HCEC 1CT (cell line): Measurements from ENCODE around the gene LTC4S.
A peak's percentile ranks its signal among the peaks of the same experiment; 100 is the strongest.

Source experiments
- DNase-seq: peaks from one replicate; pipeline ENCODE4 v3.0.0-alpha.2; 2017

The LTC4S gene

DNA sequence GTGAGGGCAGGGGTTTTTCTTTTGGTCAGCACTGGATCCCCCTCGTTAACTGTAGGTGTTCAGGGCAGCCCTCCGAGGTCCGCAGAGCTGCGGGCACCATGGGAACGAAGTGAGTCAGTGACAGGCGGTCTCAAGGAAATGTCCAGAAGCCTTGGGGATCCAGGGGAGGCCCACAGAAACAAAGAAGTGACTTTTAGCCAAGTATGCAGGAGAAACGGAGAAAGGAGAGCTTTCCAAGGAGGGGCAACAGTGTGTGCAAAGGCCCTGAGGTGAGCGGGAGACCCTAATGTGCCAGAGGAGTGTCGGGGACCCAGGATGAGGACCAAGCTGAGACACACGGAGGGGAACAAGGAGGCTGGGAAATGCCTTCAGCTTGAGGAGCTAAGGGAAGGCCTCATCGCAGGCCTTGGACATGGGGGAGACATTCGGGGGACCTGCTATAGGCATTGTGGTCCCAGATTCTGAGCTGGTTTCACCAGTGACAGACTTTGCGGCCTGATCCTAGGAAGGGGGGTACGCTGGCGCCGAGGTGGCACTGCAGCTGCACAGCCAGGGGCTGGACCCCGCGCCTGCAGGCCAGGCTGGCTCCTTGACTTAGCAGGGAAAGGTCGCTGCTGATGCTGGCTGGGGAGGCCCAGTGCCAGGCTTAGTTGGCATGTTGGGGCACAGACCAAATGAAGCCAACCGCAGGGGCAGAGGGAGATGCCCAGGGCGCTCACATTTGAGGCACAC lies 3.3 kb downstream of the LTC4S start:
- DNase-seq: no peak

DNA sequence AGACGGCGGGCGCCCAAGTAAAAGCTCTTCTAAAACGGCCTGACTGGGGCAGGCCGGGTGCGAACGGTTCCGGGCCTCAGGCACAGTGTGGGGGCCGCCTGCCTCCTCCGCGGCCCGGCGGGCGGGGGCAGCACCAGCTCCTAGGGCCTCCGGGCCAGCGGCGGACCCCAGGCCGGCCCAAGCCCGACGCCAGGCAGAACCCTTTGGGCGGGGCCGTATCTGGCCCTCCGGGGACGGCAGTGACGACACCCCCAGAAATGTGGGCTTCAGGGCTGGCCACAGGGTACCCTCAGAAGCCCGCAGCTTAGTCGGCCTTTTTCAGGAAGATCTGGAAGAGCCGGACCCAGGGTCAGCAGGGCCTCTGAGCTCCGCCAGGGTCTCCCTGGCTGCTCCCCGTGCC lies 4.0 kb downstream of the LTC4S start:
- DNase-seq: no peak

DNA sequence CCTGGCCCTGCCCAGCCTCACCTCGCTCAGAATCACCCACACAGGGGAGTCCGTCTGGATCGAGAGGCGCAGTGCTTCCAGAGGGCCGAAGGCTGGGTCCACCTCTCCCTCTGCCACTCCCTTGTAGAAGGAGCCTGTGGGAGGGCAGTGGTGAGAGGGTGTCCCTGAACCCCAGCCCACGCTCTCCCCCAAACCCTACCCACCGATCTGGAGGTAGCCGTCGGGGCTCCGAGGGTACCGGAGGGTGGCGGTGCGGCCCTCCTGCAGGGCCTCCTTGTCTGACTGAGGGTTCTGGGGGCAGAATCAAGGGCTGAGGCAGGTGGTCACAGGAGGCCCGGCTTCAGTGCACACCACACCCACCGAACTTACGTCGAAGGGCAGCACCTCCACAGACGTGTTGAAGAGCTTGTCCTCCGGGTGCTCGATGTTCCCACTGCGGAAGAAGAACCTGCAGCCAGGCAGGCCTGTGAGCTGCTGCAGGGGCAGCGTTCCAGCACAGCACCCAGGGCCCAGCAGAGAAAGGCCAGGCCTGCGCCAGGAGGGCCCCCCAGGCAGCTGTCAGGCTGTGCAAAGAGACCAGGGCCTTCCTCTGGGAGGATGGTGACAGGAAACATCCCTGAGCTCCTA lies 4.5 kb downstream of the LTC4S start:
- DNase-seq: no peak

DNA sequence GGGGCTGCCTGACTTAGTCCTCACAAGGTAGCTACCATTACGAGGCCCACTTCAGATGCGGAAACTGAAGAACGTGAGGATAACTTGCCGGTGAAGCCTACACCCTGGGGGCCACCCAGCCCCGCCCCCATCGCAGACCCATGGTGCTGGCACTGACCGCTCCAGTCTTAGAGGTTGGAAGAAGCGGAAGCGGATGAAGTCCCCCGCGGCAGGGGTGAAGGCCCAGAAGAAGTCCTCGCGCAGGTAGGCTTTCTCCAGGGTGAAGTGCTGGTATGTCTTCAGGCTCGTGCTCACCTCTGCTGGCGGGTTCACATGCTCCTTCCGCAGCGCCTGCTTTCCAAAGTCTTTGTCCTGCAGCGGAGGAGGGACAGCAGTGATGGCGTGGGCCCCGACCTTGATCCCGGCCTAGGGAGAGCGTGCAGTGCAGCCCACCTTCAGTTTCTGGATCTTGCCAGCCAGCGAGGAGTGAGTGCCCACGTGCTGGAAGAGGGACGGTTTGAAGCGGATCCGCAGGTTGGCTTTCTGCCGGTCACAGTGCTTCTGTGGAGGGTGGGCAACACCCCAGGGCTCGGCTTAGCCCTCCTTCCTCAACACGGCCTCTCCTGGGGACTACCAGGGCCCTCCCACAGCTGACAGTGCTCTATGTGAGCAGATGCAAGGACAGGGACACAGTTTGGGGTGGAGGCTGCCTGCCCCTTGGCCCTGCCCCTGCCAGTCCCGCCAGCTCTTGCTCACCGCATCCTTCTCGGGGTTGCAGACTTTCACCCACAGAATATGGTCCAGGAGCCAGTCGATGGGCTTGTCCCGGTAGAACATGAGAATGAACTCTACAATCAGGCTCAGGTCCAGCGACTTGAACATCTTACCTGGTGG lies 5.2 kb downstream of the LTC4S start:
- DNase-seq: no peak

DNA sequence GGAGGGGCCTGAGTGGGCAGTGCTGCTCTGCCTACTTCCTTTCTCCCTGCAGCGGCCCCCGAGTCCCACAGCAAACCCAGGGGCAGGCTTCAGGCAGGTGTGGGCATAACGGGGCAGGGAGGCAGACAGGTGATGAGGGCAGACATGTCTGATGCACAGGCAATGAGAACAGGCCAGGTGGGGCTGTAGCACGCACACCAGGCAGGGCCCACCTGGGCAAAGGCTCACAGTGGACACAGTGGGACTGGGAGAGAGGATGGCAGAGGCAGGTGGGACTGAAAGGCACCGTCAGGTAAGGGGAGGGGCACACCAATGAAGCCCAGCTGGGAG lies 5.8 kb downstream of the LTC4S start:
- no peak for DNase-seq

DNA sequence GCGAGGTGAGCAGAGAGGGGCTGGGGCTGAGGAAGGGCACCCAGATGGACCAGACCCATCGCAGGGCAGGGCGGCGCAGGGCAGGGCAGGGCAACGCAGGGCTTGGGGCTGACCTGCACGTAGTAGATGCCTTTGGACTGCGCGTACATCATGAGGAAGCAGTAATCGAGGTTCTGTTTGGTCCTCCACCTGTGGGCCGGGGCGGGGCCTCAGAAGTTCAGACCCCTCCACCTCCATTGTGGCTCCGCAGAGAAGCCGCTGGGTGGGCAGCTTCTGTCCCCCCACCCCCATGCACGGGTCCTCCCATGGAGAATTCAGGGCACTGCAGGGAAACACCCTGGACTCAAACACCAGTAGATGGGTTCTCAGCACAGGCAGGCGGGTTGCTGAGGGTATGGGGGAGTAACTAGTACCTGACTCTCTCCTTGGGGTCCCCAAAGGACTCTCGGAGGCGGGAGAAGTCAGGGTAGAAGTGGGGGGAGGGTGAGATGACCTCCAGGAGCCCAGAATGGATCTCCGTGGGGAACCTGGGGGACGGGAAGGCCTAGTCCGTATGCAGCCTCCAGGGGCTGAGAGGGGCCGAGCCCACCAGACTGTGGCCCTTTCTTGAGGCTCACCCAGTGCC lies 6.4 kb downstream of the LTC4S start:
- DNase-seq: no peak

DNA sequence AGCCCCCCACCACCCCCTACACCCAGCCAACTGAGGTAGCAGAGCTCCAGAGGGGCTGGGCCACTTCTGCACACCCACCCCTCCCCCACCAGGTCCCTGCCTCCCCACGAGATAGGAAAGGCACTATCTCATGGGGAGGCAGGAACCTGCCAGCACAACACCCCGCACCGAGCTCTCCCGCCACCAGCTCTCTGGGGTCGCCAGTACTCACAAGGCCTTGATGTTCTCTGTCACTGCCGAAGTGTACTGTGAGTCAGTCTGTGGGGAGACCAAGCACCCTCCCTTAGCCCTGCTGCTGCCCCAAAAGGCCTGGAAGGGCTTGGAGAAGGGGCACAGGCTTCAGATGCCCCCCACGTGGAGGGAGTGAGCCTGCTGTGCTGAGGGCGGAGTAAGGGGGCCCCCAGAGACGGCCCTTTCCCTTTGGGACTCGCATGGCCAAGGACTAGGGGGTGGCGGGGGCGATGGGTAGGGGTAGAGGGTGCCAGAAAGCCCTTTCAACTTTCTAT lies 7.0 kb downstream of the LTC4S start:
- DNase-seq: no peak

DNA sequence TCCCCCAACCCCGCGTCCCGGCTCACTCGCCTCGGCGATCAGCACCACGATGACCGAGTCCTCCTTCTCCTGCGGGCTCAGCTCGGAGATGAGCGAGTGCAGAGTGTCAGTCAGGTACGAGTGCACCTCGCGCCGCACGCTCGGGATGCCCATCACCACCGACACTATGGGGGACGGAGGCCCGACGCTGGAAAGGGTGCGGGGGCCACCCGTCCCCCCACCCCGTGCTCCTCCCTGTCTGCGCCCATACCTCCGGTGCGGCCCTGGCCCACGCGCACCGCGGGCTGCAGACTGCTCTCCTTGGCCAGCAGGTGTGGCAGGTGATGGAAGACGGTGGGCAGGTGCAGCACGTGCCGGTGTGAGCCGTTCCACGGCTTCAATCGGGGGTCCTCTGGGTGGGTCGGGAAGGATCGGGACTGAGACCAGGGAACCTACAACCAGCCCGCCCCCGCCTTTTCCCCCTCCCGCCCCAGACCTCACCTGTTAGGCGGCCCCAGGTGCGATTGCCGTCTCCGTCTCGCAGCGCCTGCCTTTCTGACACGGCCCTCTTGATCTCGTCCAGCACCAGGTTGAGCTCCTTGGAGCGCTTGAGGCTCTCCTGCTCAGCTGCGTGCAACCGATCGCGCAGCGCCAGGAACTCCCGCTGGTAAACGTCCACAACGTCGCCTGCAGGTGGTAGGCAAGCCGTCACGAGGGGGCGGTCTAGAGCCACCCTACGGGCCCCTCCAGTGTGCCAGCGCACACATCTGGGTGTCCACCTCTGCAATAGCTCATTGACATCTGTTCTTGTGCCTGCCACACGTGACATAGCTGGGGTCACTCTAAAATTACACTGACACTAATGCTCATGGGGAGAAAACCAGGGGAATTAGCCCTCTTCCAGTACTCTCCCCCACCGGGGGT lies 7.8 kb downstream of the LTC4S start:
- no peak for DNase-seq

DNA sequence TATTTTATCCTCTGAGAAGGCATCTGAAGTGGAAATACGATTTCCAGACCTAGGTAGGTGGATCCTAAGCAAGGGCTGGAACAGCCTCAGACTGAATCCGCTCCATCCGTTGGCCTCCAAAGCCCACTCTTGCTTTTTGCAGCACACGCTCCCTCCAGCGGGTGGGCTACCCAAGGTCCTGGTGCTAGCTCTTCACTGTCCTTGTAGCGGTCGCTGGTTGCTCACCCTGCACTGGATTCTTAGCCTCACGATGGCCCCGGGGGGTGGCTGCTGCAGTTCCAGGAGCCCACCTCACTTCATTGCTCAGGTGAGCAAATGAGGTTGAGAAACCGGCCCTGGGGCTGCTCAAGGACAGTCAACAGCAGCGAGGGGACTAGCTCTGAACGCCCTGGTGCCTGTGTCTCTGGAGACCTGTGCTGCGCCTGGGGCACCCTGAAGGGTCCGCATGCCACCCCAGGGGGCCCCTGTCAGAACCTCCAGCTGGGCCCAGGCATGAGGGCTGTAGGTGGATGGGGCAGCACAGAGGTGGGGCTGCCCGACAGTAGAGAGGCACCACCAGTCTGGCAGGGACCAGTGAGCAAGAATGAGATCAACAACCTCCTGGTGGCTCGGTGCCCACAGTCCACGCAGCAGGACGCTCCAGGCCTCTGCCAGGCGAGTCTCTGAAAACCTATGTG lies 8.6 kb downstream of the LTC4S start:
- no peak for DNase-seq

DNA sequence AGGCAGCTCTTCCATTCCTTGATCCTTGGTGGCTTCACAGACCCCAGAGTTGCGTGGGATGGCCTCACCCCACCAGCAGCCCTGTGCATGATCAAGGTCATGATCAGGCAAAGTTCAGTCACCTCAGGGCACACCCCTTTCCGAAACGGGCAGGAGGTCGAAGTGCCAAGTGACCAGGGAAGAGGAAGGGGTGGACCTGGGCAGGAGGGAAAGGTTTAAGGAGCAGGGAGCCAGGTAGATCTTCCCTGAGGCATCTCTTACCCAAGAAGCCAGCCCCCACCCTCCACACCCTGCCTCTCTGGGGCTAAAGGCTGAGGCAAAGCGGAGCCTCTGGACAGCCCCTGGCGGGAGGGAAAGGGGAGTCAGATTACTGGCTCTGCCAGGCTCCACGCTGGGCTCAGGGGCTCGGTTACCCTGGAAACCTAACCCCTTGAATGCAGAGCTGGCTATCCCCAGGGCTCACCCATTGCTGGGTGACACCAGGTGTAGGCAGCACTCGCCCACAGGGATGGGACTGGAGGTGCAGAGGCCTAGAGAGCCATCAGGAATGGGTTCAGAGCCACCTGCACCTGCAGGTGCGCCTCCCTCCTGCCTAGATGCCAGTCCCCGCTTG lies 9.3 kb downstream of the LTC4S start:
- DNase-seq: no peak

DNA sequence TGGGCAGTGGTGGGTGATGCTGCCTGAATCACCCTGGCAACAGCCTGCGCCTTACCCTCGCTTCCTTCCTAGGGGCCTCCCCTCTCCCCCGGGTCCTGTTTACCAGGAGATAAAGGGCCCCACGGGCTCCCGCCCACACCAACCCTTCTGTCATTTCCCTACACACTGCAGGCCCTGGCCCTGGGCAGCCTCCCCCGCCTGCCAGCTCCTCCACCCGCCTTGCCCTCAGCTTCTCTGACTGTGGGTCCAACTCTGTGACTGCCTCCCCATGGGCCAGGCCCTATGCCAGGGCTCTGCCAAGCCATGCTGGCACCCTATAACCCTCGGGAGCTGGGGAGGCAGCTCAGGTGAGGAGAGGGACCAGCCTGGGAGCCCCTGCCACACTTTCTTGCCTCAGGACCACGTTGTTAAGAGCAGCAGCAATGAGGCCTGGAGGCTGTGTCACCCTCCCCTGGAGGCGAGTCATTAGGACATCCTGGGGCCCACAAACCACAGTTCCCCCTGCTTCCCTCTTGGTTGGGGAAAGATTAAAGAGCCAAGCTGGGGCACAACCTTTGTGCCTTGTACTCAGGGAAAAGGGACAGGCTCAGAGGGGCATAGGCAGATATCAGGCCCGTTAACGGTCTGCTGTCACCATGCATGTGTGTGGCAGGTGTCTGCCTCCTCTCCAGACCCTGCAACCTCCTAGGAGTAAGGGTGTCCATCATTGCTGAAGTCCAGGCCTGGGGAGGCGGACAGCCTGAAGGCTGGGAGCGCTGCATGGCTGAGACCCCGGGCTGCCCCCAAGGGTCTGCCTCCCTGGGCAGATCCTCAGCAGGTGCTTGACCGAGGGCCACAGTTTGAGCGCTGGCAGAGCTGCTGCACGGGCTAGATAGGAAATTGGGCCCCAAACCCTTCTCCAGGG lies 10.1 kb downstream of the LTC4S start:
- no peak for DNase-seq

DNA sequence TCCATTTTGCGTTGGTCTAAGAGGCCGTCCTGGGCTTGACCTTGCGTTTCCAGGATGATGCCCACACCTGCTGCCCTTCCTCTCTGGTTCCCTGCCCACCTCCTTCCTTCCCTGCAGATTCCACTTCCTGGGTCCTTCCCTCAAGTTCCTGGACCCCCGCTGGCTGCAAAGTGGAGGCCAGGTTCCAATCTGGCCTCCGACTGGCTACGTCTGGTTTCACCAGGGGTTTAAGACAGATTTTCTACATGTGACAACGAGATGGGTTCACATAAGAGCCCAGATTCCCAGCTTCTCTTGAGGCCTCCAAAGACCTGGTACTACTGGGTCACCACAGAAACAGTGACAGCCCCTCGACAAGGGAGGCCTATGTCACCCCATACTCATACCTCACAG lies 10.8 kb downstream of the LTC4S start:
- no peak for DNase-seq

DNA sequence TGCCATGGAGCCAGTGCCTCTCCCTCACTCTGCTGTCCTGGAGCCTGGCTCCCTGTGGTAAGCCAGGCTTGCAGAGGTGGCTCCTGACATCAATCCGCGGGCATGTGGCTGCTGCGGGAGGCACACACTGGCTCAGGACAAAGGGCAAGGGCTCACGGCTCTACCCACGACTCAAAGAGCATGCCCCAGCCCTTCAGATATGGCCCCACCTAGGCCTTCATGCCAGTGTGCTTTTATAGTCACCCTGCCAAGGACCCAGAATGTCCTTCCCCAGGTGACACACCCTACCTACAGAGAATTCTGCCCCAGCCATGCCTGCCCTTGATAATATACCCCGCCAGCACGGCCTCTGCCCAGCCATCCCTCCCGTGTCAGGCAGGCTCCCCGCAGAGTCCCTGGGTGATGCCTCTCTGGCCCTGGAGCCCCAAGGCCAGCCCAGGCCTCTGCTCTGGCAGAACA lies 11.3 kb downstream of the LTC4S start:
- DNase-seq: no peak

DNA sequence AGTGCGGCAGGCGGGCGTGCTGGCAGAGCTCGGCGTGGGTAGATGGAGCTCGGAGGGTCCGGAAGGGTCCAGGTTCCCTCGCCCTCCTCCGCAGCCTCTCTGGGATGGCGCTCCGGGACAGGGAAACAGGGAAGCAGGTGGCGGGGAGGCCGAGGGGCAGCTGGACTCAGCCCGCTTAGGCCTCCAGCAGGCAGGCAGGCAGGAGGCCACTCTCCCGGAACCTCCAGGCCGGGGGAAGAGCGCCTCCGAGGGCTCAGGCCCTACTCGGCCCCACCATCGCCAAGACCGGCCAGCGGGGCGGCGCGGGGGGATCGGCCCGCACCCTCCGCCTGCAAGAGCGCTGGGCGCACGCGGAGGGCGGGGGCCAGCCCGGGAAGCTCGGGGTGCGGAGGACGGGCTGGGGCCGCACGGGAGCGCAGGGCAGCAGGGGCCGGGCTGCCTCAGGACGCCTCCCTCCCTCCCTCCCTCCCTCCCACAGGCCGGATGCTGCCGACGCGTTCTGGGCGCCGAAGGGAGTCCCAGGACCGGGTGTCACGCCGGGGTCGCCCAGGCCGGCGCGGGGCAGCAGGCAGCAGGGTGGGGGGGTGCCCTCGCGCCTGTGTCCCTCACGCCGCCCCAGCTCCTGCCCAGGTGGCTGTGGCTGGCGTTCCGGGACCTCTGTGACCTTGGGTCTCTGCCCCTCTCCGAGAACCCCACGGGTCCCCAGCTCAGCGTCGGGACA lies 11.9 kb downstream of the LTC4S start:
- DNase-seq: peak; percentile 52

DNA sequence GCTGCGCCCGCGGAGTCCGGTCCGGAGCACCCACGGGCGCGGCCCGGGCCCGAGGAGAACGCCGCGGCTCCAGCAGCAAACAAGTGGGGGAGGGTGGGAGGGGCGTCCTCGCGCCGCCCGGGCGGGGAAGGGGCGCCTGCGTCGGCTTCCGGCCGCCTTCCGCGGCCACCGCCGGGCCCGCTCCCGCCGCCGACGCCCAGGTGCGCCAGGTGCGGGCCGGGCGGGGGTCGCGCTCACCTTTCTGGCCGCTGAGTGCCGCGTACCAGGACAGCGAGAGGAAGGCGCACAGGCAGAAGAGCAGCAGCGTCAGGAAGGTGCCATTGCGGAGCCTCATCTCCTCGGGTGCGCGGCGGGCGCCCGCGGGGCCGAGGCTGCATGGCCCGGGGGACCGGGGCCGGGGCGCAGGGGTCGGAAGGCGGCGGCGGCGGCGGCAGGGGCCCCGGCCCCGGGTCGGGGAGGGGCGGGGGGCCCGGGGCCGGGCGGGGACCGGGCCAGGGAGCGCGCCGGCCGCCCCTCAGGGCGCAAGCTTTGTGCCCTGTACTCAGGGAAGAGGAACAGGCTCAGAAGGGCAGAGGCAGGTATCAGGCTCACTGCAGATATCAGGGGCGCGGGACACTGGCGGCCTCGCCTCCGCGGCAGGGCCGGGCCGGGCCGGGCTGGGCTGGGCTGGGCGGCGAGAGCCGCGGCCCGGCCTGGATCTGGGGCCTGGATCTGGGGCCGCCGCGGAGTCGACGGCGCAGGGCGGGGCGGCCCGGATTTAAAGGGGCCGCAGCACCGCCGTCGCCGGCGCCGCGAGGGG lies 12.7 kb downstream of the LTC4S start, which contains the start of gene MGAT4B:
MGAT4B (minus strand) TSS at position 617 of the 799 bp plus-strand sequence; CDS start at position 334, 283 bp downstream.
- DNase-seq: peak; percentile 81

DNA sequence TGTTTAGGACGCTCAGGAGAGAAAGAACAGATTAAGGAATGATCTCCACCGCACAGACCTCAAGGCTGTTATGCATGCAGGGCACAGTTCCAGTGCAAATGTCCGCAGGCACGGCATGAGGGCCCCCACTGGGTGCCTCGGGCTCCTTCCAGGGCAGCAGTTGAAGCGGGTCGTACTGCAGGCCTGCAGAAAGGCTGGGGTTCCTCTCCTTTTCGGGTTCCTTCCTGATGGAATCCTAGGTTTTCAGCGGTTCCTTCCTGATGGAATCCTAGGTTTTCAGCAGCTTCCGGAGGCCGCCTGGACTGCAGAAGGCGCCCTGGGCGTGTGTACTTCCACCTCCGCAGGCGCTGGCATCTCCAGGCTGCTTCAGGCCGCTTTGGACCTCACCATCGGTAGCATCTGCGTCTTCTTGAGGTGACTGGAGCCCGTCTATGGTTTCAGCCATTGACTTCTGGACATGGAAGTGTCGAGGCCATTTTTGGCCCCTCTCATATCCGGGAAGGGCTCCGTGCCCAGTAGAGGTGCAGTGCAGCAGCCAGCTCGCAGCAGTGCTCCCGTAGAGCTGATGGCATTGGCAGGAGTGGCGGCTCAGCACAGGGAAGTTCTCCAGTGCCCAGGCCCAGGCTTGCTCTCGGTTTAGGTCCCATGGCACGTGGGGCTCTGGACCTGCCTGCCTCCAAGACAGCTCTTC lies 18.5 kb downstream of the LTC4S start:
- DNase-seq: no peak

DNA sequence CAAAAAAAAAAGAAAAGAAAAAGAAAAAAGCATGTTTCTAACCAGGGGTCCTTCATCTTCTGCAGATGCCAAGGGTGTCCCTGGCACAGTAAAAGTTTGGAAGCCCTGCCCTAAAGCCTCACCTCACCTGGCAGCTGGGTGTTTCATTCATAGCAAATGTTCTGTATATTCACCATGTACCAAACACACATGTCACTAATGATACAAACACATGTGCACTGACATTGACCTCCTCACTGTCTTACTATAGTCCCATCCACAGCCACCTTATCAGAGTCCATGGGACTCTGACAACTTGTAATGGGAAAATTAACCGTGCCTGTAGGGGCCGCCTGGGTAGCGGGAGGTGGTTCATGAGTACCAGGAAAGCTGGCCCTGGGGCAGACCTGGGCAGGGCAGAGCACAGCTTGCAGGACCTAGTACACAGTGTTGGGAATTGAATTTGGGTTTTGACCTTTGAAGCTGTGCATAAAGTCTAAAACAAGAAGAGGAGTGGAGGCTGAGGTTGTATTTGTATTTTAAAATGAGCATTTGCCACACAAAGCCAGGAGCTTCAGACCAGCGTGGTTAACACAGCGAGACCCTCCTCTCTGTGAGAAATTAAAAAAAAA lies 19.3 kb downstream of the LTC4S start:
- no peak for DNase-seq
